Naive thymus-derived CD4-positive, alpha-beta T cell (primary cell): ENCODE data around the gene POU6F2. TPM values are rescaled to one million over a fixed set of nuclear protein-coding genes. Genes with fewer than 3 reads are reported as not detected.

ENCODE experiments used
- ATAC-seq: fragments of 150-1000 bp; cut with Tn5 transposase; 2 replicates; pipeline ENCODE4 v1.10.0; 2021; ENCODE audit warnings: mild to moderate bottlenecking, moderate library complexity
- CTCF ChIA-PET: fragments of 350-600 bp; sonication (Branson Sonifier 250); formaldehyde crosslinking; loops from one replicate; lab custom pipeline; 2021; ENCODE audit warnings: antibody characterized with exemption; lab: Charles Lee
- POLR2A ChIA-PET: fragments of 350-600 bp; sonication (Branson Sonifier 250); formaldehyde crosslinking; loops from one replicate; lab custom pipeline; 2021; ENCODE audit warnings: antibody characterized with exemption, inconsistent platforms; lab: Charles Lee
- DNase-seq, 9 donors: peaks; one replicate each; pipeline versions ENCODE4 v3.0.0 to v3.0.0-alpha.2; 2020 to 2022; ENCODE audit warnings: mixed read lengths in 1 of 9
- H3K27ac ChIP-seq: one replicate; pipeline ENCODE4 v1.7.0; 2013; ENCODE audit warnings: mild to moderate bottlenecking, low read depth, low read length, moderate library complexity
- H3K27me3 ChIP-seq, 2 donors: one replicate each; pipeline ENCODE4 v1.7.0; 2013; ENCODE audit warnings: low read length in 2 of 2, mild to moderate bottlenecking in 2 of 2, moderate library complexity in 2 of 2; ENCODE audit not compliant: control insufficient read depth in 2 of 2, insufficient read depth in 2 of 2
- H3K36me3 ChIP-seq, 3 experiments: 1 replicate in 2 of 3; 2 replicates in 1 of 3; pipeline ENCODE4 v1.7.0; 2013; ENCODE audit warnings: low read length in 3 of 3, mild to moderate bottlenecking in 3 of 3, moderate library complexity in 1 of 3; ENCODE audit not compliant: insufficient read depth in 3 of 3, control insufficient read depth in 2 of 3
- H3K4me1 ChIP-seq, 2 donors: one replicate each; pipeline ENCODE4 v1.7.0; 2013; ENCODE audit warnings: low read length in 2 of 2, mild to moderate bottlenecking in 2 of 2, moderate library complexity in 1 of 2; ENCODE audit not compliant: control insufficient read depth in 2 of 2, insufficient read depth in 2 of 2
- H3K4me3 ChIP-seq: 2 replicates; pipeline ENCODE4 v1.7.0; 2013; ENCODE audit warnings: mild to moderate bottlenecking, low read length
- H3K9me3 ChIP-seq, 3 experiments: 1 replicate in 2 of 3; 2 replicates in 1 of 3; pipeline ENCODE4 v1.7.0; 2013; ENCODE audit warnings: low read length in 3 of 3; ENCODE audit not compliant: control insufficient read depth in 2 of 3
- H3K27ac Mint-ChIP-seq, 9 donors: one replicate each; pipeline ENCODE4 v1.8.0; 2020 to 2022; ENCODE audit warnings: mixed read lengths in 9 of 9, mild to moderate bottlenecking in 8 of 9, moderate library complexity in 5 of 9, inconsistent platforms in 2 of 9
- H3K27me3 Mint-ChIP-seq, 5 donors: one replicate each; pipeline ENCODE4 v1.8.0; 2021 to 2022; ENCODE audit warnings: mixed read lengths in 5 of 5, mild to moderate bottlenecking in 1 of 5
- H3K36me3 Mint-ChIP-seq, 5 donors: one replicate each; pipeline ENCODE4 v1.8.0; 2020 to 2022; ENCODE audit warnings: mixed read lengths in 5 of 5, mild to moderate bottlenecking in 3 of 5, inconsistent platforms in 1 of 5
- H3K4me1 Mint-ChIP-seq, 7 donors: one replicate each; pipeline ENCODE4 v1.8.0; 2020 to 2022; ENCODE audit warnings: mixed read lengths in 7 of 7, mild to moderate bottlenecking in 3 of 7, inconsistent platforms in 1 of 7
- H3K4me3 Mint-ChIP-seq, 10 donors: one replicate each; pipeline ENCODE4 v1.8.0; 2020 to 2022; ENCODE audit warnings: mild to moderate bottlenecking in 10 of 10, mixed read lengths in 10 of 10, moderate library complexity in 6 of 10, inconsistent platforms in 2 of 10
- H3K9me3 Mint-ChIP-seq, 11 donors: one replicate each; pipeline ENCODE4 v1.8.0; 2020 to 2022; ENCODE audit warnings: mixed read lengths in 11 of 11, mild to moderate bottlenecking in 4 of 11, inconsistent platforms in 1 of 11, moderate library complexity in 1 of 11
- intact Hi-C, 2 donors: fragments of 100-400 bp; cut with micrococcal nuclease; formaldehyde crosslinking; loops; one replicate each; pipeline ENCODE4 v1.15.1; 2023
- polyA plus RNA-seq, 2 donors: library from polyadenylated mRNA; unstranded; fragments of 300-500 nt; fragmentation: Illumina TruSeq; gene quantifications; one replicate each; pipeline ENCODE4 v1.2.3, GENCODE V29; 2021
- total RNA-seq, 6 experiments: library from RNA in 5 of 6; stranded (reverse) in 5 of 6; gene quantifications; 1 replicate in 5 of 6; 2 replicates in 1 of 6; pipeline ENCODE4 v1.2.3 and lab custom pipeline; 2021 to 2026

The POU6F2 gene
- total RNA-seq (under 1 TPM in 1 of 5 experiments, not detected in 4; 0.24 TPM), polyA plus RNA-seq (not detected), total RNA-seq (lab: John Stamatoyannopoulos, UW) (not detected)

- ChIA-PET POLR2A (no interaction called here), CTCF (no interaction called here)
- no peak within 1 kb of the TSS for H3K4me3 Mint-ChIP-seq
- intact Hi-C loops: no loop called here
- H3K9me3 Mint-ChIP-seq: peaks cover 0 to 6% (median 0%) of the 10 kb centered on the region in 11 donors
- H3K4me3 ChIP-seq: no peak within 1 kb of the TSS
- peaks cover 54 to 76% (median 71%) of the 10 kb centered on the region in 5 donors for H3K27me3 Mint-ChIP-seq
- H3K27ac ChIP-seq: no peak within 1 kb of the TSS
- no peaks in the 10 kb centered on the region for H3K27me3 ChIP-seq
- H3K4me1 ChIP-seq: no peaks in the 10 kb centered on the region
- no peak within 1 kb of the TSS for H3K27ac Mint-ChIP-seq
- DNase-seq (no peak), ATAC-seq (no peak)
- H3K36me3 ChIP-seq: no peaks in the 10 kb centered on the region
- H3K36me3 Mint-ChIP-seq: no peaks in the 10 kb centered on the region
- no peaks in the 10 kb centered on the region for H3K9me3 ChIP-seq
- H3K4me1 Mint-ChIP-seq: no peaks in the 10 kb centered on the region
Measured at GRCh38 chr7:38977685-38978084, at the start of gene POU6F2. POU6F2 (plus strand) TSS chr7:38977909; CDS start chr7:38977954, 45 bp downstream.

GRCh38 chr7:38928506-38928905 lies 49.2 kb upstream of the POU6F2 start:
- DNase-seq (no peak), ATAC-seq (no peak)
- no peaks in the 10 kb centered on the region for H3K9me3 Mint-ChIP-seq
- no peak overlapping the region for H3K4me3 Mint-ChIP-seq
- H3K27me3 Mint-ChIP-seq: peaks cover 5 to 21% (median 10%) of the 10 kb centered on the region in 5 donors
- H3K27me3 ChIP-seq: no peaks in the 10 kb centered on the region
- no peak overlapping the region for H3K27ac ChIP-seq
- intact Hi-C loops: no loop called here
- H3K36me3 Mint-ChIP-seq: no peaks in the 10 kb centered on the region
- ChIA-PET CTCF (no interaction called here), POLR2A (no interaction called here)
- H3K4me1 Mint-ChIP-seq: peaks cover 0 to 8% (median 0%) of the 10 kb centered on the region in 7 donors
- no peaks in the 10 kb centered on the region for H3K36me3 ChIP-seq
- H3K9me3 ChIP-seq: no peaks in the 10 kb centered on the region
- H3K4me3 ChIP-seq: no peak overlapping the region
- no peaks in the 10 kb centered on the region for H3K4me1 ChIP-seq
- no peak overlapping the region for H3K27ac Mint-ChIP-seq

GRCh38 chr7:38929460-38930171 lies 48.1 kb upstream of the POU6F2 start:
- ATAC-seq (peak; percentile 26), DNase-seq (no peak)
- no peaks in the 10 kb centered on the region for H3K9me3 Mint-ChIP-seq
- H3K27me3 ChIP-seq: no peaks in the 10 kb centered on the region
- H3K4me1 ChIP-seq: no peaks in the 10 kb centered on the region
- intact Hi-C loops: no loop called here
- no peaks in the 10 kb centered on the region for H3K36me3 Mint-ChIP-seq
- ChIA-PET POLR2A (no interaction called here), CTCF (no interaction called here)
- H3K4me3 ChIP-seq: no peak overlapping the region
- H3K27ac Mint-ChIP-seq: peak overlapping the region in 1 of 9 donors; percentile 32
- no peak overlapping the region for H3K4me3 Mint-ChIP-seq
- H3K36me3 ChIP-seq: no peaks in the 10 kb centered on the region
- peaks cover 5 to 21% (median 10%) of the 10 kb centered on the region in 5 donors for H3K27me3 Mint-ChIP-seq
- H3K27ac ChIP-seq: no peak overlapping the region
- H3K9me3 ChIP-seq: no peaks in the 10 kb centered on the region
- peaks cover 0 to 8% (median 0%) of the 10 kb centered on the region in 7 donors for H3K4me1 Mint-ChIP-seq

GRCh38 chr7:38932509-38933168 lies 45.1 kb upstream of the POU6F2 start:
- POLR2A ChIA-PET: no interaction called here

GRCh38 chr7:38934051-38934450 lies 43.7 kb upstream of the POU6F2 start:
- H3K27me3 ChIP-seq: no peaks in the 10 kb centered on the region
- intact Hi-C loops: no loop called here
- peaks cover 0 to 6% (median 0%) of the 10 kb centered on the region in 7 donors for H3K4me1 Mint-ChIP-seq
- H3K36me3 Mint-ChIP-seq: no peaks in the 10 kb centered on the region
- H3K27ac Mint-ChIP-seq: no peak overlapping the region
- DNase-seq: no peak
- H3K4me3 Mint-ChIP-seq: no peak overlapping the region
- ChIA-PET CTCF (interaction anchor here (0.7 kb wide), 1 partner anchor 20 kb away, joined by 3 read pairs; no protein-coding TSS in a partner anchor), POLR2A (no interaction called here)
- no peaks in the 10 kb centered on the region for H3K4me1 ChIP-seq
- H3K4me3 ChIP-seq: no peak overlapping the region
- no peaks in the 10 kb centered on the region for H3K36me3 ChIP-seq
- H3K27ac ChIP-seq: no peak overlapping the region
- no peaks in the 10 kb centered on the region for H3K9me3 Mint-ChIP-seq
- H3K9me3 ChIP-seq: no peaks in the 10 kb centered on the region
- no peak for ATAC-seq
- H3K27me3 Mint-ChIP-seq: peaks cover 7 to 22% (median 12%) of the 10 kb centered on the region in 5 donors

More at GRCh38 chr7:38932509-38933168, 45.1 kb upstream of the POU6F2 start:
- Mint-ChIP-seq H3K9me3 (no peaks in the 10 kb centered on the region), H3K4me3 (no peak overlapping the region), H3K27ac (no peak overlapping the region), H3K36me3 (no peaks in the 10 kb centered on the region), H3K4me1 (peaks cover 0 to 8% (median 0%) of the 10 kb centered on the region in 7 donors), H3K27me3 (peaks cover 7 to 20% (median 16%) of the 10 kb centered on the region in 5 donors)
- peak in 3 of 9 donors; percentile 9 to 38 (median 19) for DNase-seq
- no peak overlapping the region for H3K4me3 ChIP-seq
- H3K4me1 ChIP-seq: no peaks in the 10 kb centered on the region
- no peak overlapping the region for H3K27ac ChIP-seq
- peak; percentile 41 for ATAC-seq
- intact Hi-C loops: loop anchor here (1.0 to 2.0 kb wide), 3 partner anchors 135 to 588 kb away; no protein-coding TSS in a partner anchor
- H3K36me3 ChIP-seq: no peaks in the 10 kb centered on the region
- H3K27me3 ChIP-seq: no peaks in the 10 kb centered on the region
- H3K9me3 ChIP-seq: no peaks in the 10 kb centered on the region
- CTCF ChIA-PET: no interaction called here

GRCh38 chr7:38934536-38934935 lies 43.2 kb upstream of the POU6F2 start:
- Mint-ChIP-seq H3K4me3 (no peak overlapping the region), H3K36me3 (no peaks in the 10 kb centered on the region), H3K4me1 (peaks cover 0 to 6% (median 0%) of the 10 kb centered on the region in 7 donors), H3K9me3 (no peaks in the 10 kb centered on the region), H3K27ac (no peak overlapping the region), H3K27me3 (peaks cover 7 to 18% (median 10%) of the 10 kb centered on the region in 5 donors)
- H3K36me3 ChIP-seq: no peaks in the 10 kb centered on the region
- H3K27me3 ChIP-seq: no peaks in the 10 kb centered on the region
- H3K9me3 ChIP-seq: no peaks in the 10 kb centered on the region
- no peak overlapping the region for H3K27ac ChIP-seq
- ChIA-PET CTCF (no interaction called here), POLR2A (no interaction called here)
- DNase-seq (no peak), ATAC-seq (no peak)
- H3K4me3 ChIP-seq: no peak overlapping the region
- H3K4me1 ChIP-seq: no peaks in the 10 kb centered on the region
- intact Hi-C loops: no loop called here
